WTC11 (cell line): ENCODE measurements around the gene CLTB. TPM values are rescaled to one million over a fixed set of nuclear protein-coding genes. Genes with fewer than 3 reads are reported as not detected.

Experiments
- ATAC-seq: fragments of 200-7000 bp; cut with Tn5 transposase; 2 replicates; pipeline ENCODE4 v1.10.0; 2021; ENCODE audit warnings: mild to moderate bottlenecking, moderate library complexity
- CTCF ChIA-PET: fragments of 300-600 bp; sonication (Branson Sonifier 250); formaldehyde crosslinking; loops from one replicate; lab custom pipeline; 2021; ENCODE audit warnings: antibody characterized with exemption; lab: Charles Lee
- POLR2A ChIA-PET: fragments of 350-600 bp; sonication (Branson Sonifier 250); formaldehyde crosslinking; loops from one replicate; lab custom pipeline; 2021; ENCODE audit warnings: antibody characterized with exemption; lab: Charles Lee
- DNase-seq: peaks from one replicate; pipeline ENCODE4 v3.0.0; 2021; ENCODE audit warnings: low spot score
- H3K27ac Mint-ChIP-seq: 2 replicates; pipeline ENCODE4 v1.8.0; 2021; ENCODE audit warnings: mixed read lengths
- H3K27me3 Mint-ChIP-seq: 2 replicates; pipeline ENCODE4 v1.8.0; 2021; ENCODE audit warnings: low read depth, mild to moderate bottlenecking, moderate library complexity, mixed read lengths
- H3K36me3 Mint-ChIP-seq: 2 replicates; pipeline ENCODE4 v1.8.0; 2021; ENCODE audit warnings: mixed read lengths
- H3K4me1 Mint-ChIP-seq: 2 replicates; pipeline ENCODE4 v1.8.0; 2022; ENCODE audit warnings: mixed read lengths
- H3K4me3 Mint-ChIP-seq: 2 replicates; pipeline ENCODE4 v1.8.0; 2021; ENCODE audit warnings: mild to moderate bottlenecking, moderate library complexity, mixed read lengths
- H3K9me3 Mint-ChIP-seq: 2 replicates; pipeline ENCODE4 v1.8.0; 2021; ENCODE audit warnings: mixed read lengths
- CDX4 ChIP-seq: fragments of 250-450 bp; sonication (Bioruptor Pico); IDR thresholded peaks from 2 replicates; pipeline ENCODE4 v1.9.0; 2021; ENCODE audit warnings: moderate library complexity, mild to moderate bottlenecking, inconsistent platforms, borderline replicate concordance
- ELF4 ChIP-seq: sonication (generic); formaldehyde crosslinking; IDR thresholded peaks from 2 replicates; pipeline ENCODE4 v1.8.1; 2022; ENCODE audit warnings: low read depth, mild to moderate bottlenecking, moderate library complexity, missing genetic modification reagents
- FOXJ3 ChIP-seq: sonication (generic); formaldehyde crosslinking; IDR thresholded peaks from 2 replicates; pipeline ENCODE4 v1.9.0; 2021; ENCODE audit warnings: missing genetic modification reagents, mild to moderate bottlenecking, borderline replicate concordance
- FOXP1 ChIP-seq: sonication (generic); formaldehyde crosslinking; IDR thresholded peaks from 2 replicates; pipeline ENCODE4 v1.8.0; 2022; ENCODE audit warnings: missing genetic modification reagents, mild to moderate bottlenecking, moderate library complexity, borderline replicate concordance
- GRHL2 ChIP-seq: fragments of 250-450 bp; sonication (Bioruptor Pico); IDR thresholded peaks from 2 replicates; pipeline ENCODE4 v1.8.0; 2022; ENCODE audit warnings: mild to moderate bottlenecking, moderate library complexity; ENCODE audit not compliant: insufficient replicate concordance, severe bottlenecking
- GTF2I ChIP-seq: fragments of 250-450 bp; sonication (Bioruptor Pico); conservative IDR thresholded peaks from 2 replicates; pipeline ENCODE4 v1.4.0; 2021; ENCODE audit warnings: mild to moderate bottlenecking
- HMGXB4 ChIP-seq: sonication (generic); formaldehyde crosslinking; IDR thresholded peaks from 2 replicates; pipeline ENCODE4 v1.8.1; 2023; ENCODE audit warnings: mild to moderate bottlenecking, moderate library complexity, missing genetic modification reagents
- MXD4 ChIP-seq: fragments of 250-450 bp; sonication (Bioruptor Pico); IDR thresholded peaks from 2 replicates; pipeline ENCODE4 v1.8.0; 2021; ENCODE audit warnings: mild to moderate bottlenecking, moderate library complexity, borderline replicate concordance
- PRDM15 ChIP-seq: sonication (generic); formaldehyde crosslinking; IDR thresholded peaks from 2 replicates; pipeline ENCODE4 v1.8.0; 2022; ENCODE audit warnings: missing genetic modification reagents
- PREB ChIP-seq: sonication (generic); formaldehyde crosslinking; IDR thresholded peaks from 2 replicates; pipeline ENCODE4 v1.8.1; 2022; ENCODE audit warnings: mild to moderate bottlenecking, missing genetic modification reagents, moderate library complexity, borderline replicate concordance
- PRRX2 ChIP-seq: fragments of 250-450 bp; sonication (Bioruptor Pico); IDR thresholded peaks from 2 replicates; pipeline ENCODE4 v1.8.0; 2021; ENCODE audit warnings: mild to moderate bottlenecking
- TP53 ChIP-seq: sonication (generic); formaldehyde crosslinking; IDR thresholded peaks from 2 replicates; pipeline ENCODE4 v1.8.1; 2023; ENCODE audit warnings: mild to moderate bottlenecking, missing genetic modification reagents
- ZNF121 ChIP-seq: sonication (generic); formaldehyde crosslinking; IDR thresholded peaks from 2 replicates; pipeline ENCODE4 v1.8.0; 2023; ENCODE audit warnings: missing genetic modification reagents
- ZNF219 ChIP-seq: sonication (generic); formaldehyde crosslinking; IDR thresholded peaks from 2 replicates; pipeline ENCODE4 v1.8.0; 2023; ENCODE audit warnings: missing genetic modification reagents, mild to moderate bottlenecking, borderline replicate concordance
- ZNF423 ChIP-seq: fragments of 250-450 bp; sonication (Bioruptor Pico); IDR thresholded peaks from 2 replicates; pipeline ENCODE4 v2.1.2; 2022; ENCODE audit warnings: mild to moderate bottlenecking, moderate library complexity
- total RNA-seq: library from RNA; stranded (reverse); gene quantifications from 3 replicates; pipeline ENCODE4 v1.2.3, GENCODE V29; 2021
- TF ChIP-seq, protein P1 (sequence below): sonication (generic); formaldehyde crosslinking; IDR thresholded peaks from 2 replicates; pipeline ENCODE4 v1.8.1; 2023; ENCODE audit warnings: mild to moderate bottlenecking, missing genetic modification reagents
- TF ChIP-seq, protein P2 (sequence below): fragments of 250-450 bp; sonication (Bioruptor Pico); IDR thresholded peaks from 2 replicates; pipeline ENCODE4 v1.9.0; 2021; ENCODE audit warnings: mild to moderate bottlenecking
- TF ChIP-seq, protein P3 (sequence below): sonication (generic); formaldehyde crosslinking; conservative IDR thresholded peaks from 2 replicates; pipeline ENCODE4 v1.8.1; 2022; ENCODE audit warnings: mild to moderate bottlenecking, missing genetic modification reagents
- TF ChIP-seq, protein P4 (sequence below): sonication (generic); formaldehyde crosslinking; IDR thresholded peaks from 2 replicates; pipeline ENCODE4 v1.8.1; 2023; ENCODE audit warnings: mild to moderate bottlenecking, missing genetic modification reagents

The CLTB gene
- total RNA-seq, 1 experiment from 2014 or later, result 33.8 TPM

DNA sequence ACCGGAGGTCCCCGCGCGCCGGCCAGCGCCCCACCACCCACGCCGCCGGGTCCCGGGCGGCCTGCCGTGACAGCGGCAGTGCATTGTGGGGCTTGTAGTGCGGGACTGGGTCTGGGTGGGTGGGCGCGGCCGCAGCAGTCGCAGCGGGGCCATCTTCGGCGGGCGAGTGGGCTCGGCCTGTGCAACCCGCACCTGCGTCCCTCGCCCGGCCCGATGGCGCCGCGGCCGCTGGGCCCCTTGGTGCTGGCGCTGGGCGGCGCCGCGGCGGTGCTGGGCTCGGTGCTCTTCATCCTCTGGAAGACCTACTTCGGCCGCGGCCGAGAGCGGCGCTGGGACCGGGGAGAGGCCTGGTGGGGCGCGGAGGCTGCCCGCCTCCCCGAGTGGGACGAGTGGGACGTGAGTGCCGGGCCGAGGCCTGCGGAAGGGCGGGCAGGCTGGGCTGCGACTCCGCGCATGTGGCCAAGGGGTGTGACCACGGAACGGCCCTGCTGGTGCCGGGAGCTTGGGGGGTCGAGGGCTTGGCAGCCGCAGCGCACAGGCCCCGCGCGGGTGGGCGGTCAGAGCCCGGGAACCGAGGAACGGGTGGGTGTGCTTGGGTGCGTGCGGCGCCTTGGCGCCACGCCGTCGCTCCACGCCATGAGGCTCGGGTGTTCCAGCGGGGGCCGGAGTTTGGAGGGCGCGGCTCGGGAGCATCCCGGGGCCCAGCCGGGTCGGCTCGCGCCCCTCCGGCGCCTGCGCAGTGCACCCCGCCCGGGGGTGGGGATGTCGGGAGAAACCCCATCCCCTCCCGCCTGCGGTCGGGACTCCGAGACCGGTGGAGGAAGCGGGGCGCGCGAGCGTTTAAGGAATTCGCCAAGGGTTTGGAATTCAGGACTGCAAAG, 50.7 kb downstream of the CLTB start, which contains the start of gene ARL10 (continued):
- TF ChIP-seq PRDM15 (no peak), ZNF423 (no peak), GRHL2 (CRISPR knock-in tag) (no peak), TP53 (no peak), MXD4 (CRISPR knock-in tag) (no peak), PRRX2 (CRISPR knock-in tag) (no peak), ZNF219 (CRISPR knock-in tag) (peak; percentile 22; the same call in 1 of the 2 replicates), ZNF121 (CRISPR knock-in tag) (no peak), HMGXB4 (peak; percentile 79; the same call in 1 of the 2 replicates), GTF2I (no peak), ELF4 (CRISPR knock-in tag) (no peak)
- TF ChIP-seq, protein P1, sequence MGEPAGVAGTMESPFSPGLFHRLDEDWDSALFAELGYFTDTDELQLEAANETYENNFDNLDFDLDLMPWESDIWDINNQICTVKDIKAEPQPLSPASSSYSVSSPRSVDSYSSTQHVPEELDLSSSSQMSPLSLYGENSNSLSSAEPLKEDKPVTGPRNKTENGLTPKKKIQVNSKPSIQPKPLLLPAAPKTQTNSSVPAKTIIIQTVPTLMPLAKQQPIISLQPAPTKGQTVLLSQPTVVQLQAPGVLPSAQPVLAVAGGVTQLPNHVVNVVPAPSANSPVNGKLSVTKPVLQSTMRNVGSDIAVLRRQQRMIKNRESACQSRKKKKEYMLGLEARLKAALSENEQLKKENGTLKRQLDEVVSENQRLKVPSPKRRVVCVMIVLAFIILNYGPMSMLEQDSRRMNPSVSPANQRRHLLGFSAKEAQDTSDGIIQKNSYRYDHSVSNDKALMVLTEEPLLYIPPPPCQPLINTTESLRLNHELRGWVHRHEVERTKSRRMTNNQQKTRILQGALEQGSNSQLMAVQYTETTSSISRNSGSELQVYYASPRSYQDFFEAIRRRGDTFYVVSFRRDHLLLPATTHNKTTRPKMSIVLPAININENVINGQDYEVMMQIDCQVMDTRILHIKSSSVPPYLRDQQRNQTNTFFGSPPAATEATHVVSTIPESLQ (CRISPR knock-in tag), result no peak
- TF ChIP-seq, protein P2, sequence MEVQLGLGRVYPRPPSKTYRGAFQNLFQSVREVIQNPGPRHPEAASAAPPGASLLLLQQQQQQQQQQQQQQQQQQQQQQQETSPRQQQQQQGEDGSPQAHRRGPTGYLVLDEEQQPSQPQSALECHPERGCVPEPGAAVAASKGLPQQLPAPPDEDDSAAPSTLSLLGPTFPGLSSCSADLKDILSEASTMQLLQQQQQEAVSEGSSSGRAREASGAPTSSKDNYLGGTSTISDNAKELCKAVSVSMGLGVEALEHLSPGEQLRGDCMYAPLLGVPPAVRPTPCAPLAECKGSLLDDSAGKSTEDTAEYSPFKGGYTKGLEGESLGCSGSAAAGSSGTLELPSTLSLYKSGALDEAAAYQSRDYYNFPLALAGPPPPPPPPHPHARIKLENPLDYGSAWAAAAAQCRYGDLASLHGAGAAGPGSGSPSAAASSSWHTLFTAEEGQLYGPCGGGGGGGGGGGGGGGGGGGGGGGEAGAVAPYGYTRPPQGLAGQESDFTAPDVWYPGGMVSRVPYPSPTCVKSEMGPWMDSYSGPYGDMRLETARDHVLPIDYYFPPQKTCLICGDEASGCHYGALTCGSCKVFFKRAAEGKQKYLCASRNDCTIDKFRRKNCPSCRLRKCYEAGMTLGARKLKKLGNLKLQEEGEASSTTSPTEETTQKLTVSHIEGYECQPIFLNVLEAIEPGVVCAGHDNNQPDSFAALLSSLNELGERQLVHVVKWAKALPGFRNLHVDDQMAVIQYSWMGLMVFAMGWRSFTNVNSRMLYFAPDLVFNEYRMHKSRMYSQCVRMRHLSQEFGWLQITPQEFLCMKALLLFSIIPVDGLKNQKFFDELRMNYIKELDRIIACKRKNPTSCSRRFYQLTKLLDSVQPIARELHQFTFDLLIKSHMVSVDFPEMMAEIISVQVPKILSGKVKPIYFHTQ (CRISPR knock-in tag), result no peak

- ChIA-PET CTCF (no interaction called here), POLR2A (no interaction called here)
- H3K9me3 Mint-ChIP-seq, result no peaks in the 10 kb centered on the region
- no peak; the same call in 1 of the 2 replicates for ATAC-seq
- no peak overlapping the region for H3K27ac Mint-ChIP-seq
- H3K27me3 Mint-ChIP-seq, result peaks cover 60% of the 10 kb centered on the region
- H3K36me3 Mint-ChIP-seq, result peaks cover 7% of the 10 kb centered on the region; the same call in 1 of the 2 replicates
- H3K4me3 Mint-ChIP-seq, result peak overlapping the region; percentile 64
- no peak for DNase-seq
- peaks cover 8% of the 10 kb centered on the region for H3K4me1 Mint-ChIP-seq
- TF ChIP-seq, protein P3, sequence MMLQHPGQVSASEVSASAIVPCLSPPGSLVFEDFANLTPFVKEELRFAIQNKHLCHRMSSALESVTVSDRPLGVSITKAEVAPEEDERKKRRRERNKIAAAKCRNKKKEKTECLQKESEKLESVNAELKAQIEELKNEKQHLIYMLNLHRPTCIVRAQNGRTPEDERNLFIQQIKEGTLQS (CRISPR knock-in tag), result no peak
- no peak for TF ChIP-seq PREB (CRISPR knock-in tag)
- TF ChIP-seq, protein P4, sequence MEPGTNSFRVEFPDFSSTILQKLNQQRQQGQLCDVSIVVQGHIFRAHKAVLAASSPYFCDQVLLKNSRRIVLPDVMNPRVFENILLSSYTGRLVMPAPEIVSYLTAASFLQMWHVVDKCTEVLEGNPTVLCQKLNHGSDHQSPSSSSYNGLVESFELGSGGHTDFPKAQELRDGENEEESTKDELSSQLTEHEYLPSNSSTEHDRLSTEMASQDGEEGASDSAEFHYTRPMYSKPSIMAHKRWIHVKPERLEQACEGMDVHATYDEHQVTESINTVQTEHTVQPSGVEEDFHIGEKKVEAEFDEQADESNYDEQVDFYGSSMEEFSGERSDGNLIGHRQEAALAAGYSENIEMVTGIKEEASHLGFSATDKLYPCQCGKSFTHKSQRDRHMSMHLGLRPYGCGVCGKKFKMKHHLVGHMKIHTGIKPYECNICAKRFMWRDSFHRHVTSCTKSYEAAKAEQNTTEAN (CRISPR knock-in tag), result 0 out of 2 replicates have a peak, but pooled peaks have one; percentile 2
- TF ChIP-seq FOXP1 (CRISPR knock-in tag), result no peak
- TF ChIP-seq CDX4 (CRISPR knock-in tag), result no peak
- no peak for TF ChIP-seq FOXJ3
Measured at GRCh38 chr5:176364765-176365350, 51.5 kb downstream of the CLTB start.
